Thyroid gland (tissue), 4 donors: ENCODE results near the gene BPHL. TPM values are rescaled to one million over a fixed set of nuclear protein-coding genes. Genes with fewer than 3 reads are reported as not detected.
"Not testable (repeated sequence)": the region's sequence is repeated elsewhere in the genome, so short reads cannot be mapped to it uniquely, and the experiment has no call there.

Experiments
- DNase-seq, 2 donors: peaks; one replicate each; pipeline ENCODE4 v3.0.0-alpha.2; 2019
- H3K27ac ChIP-seq, 3 donors: fragments of 200-600 bp; sonication (generic); 1 replicate in 2 of 3; 2 replicates in 1 of 3; pipeline ENCODE4 v1.5.1; 2016 to 2019; ENCODE audit warnings: mild to moderate bottlenecking in 1 of 3, moderate library complexity in 1 of 3
- H3K27me3 ChIP-seq: fragments of 200-600 bp; sonication (generic); one replicate; pipeline ENCODE4 v1.5.1; 2019
- H3K36me3 ChIP-seq, 2 donors: fragments of 200-600 bp; sonication (generic); one replicate each; pipeline ENCODE4 v1.5.1; 2016 to 2019
- H3K4me1 ChIP-seq, 2 donors: fragments of 200-600 bp; sonication (generic); one replicate each; pipeline ENCODE4 v1.5.1; 2017 to 2019
- H3K4me3 ChIP-seq, 3 donors: fragments of 200-600 bp; sonication (generic); replicated peaks in 1 of 3; 1 replicate in 2 of 3; 2 replicates in 1 of 3; pipeline ENCODE4 v1.5.1; 2016; ENCODE audit warnings: mild to moderate bottlenecking in 1 of 3
- H3K9me3 ChIP-seq: fragments of 200-600 bp; sonication (generic); one replicate; pipeline ENCODE4 v1.5.1; 2017
- POLR2A ChIP-seq, 2 donors: fragments of 450-650 bp; IDR thresholded peaks; one replicate each; pipeline ENCODE4 v1.6.1; 2017; ENCODE audit warnings: antibody characterized with exemption in 2 of 2, mild to moderate bottlenecking in 2 of 2, moderate library complexity in 1 of 2
- WGBS, 2 donors: methylation state at CpG; one replicate each; pipeline ENCODE4 v1.1.5; 2017; 5-methylcytosine and 5-hydroxymethylcytosine counted together
- intact Hi-C: fragments of 100-400 bp; cut with DNase I; formaldehyde crosslinking; loops from one replicate; pipeline ENCODE4 v1.15.1; 2023
- total RNA-seq, 4 donors: library from RNA; depleted of rRNA; stranded (reverse); fragments of >200 nt; gene quantifications; one replicate each; pipeline ENCODE4 v1.2.3, GENCODE V29; 2016
- TF ChIP-seq, protein P1 (sequence below), 6 experiments: fragments of 200-600 bp in 3 of 6; fragments of 450-650 bp in 3 of 6; sonication (generic) in 3 of 6; IDR thresholded peaks; one replicate each; pipeline ENCODE4 v1.5.1; 2016 to 2019; ENCODE audit warnings: antibody characterized with exemption in 6 of 6, mild to moderate bottlenecking in 2 of 6, inconsistent platforms in 1 of 6, moderate library complexity in 1 of 6

BPHL gene
- total RNA-seq, 4 donors from 2014 or later: 8.6 to 17.5 (median 11.9) TPM

DNA sequence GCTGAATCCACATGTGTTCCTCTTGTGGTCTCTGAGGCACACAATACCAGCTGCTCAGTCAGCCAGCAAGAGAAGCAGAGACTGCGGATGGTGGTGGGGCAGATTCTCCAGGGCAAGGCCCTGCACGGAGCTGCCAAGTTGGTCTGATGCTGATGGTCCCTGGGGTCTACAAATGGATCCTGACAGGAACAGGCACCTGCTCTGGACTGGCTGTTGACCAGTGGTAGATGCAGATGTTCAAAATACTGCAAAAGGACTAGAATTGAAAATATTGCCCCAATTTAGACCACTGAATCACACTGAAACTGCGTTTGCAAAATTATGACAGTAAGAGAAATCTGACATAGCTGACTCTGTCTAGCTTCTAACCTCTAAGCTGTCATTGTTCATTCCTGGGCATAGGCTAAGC, 68.5 kb downstream of the BPHL start:
- TF ChIP-seq POLR2A (IDR thresholded peaks at IDR 0.05): no peak
- TF ChIP-seq, protein P1, sequence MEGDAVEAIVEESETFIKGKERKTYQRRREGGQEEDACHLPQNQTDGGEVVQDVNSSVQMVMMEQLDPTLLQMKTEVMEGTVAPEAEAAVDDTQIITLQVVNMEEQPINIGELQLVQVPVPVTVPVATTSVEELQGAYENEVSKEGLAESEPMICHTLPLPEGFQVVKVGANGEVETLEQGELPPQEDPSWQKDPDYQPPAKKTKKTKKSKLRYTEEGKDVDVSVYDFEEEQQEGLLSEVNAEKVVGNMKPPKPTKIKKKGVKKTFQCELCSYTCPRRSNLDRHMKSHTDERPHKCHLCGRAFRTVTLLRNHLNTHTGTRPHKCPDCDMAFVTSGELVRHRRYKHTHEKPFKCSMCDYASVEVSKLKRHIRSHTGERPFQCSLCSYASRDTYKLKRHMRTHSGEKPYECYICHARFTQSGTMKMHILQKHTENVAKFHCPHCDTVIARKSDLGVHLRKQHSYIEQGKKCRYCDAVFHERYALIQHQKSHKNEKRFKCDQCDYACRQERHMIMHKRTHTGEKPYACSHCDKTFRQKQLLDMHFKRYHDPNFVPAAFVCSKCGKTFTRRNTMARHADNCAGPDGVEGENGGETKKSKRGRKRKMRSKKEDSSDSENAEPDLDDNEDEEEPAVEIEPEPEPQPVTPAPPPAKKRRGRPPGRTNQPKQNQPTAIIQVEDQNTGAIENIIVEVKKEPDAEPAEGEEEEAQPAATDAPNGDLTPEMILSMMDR (IDR thresholded peaks at IDR 0.05): no peak
- H3K36me3 ChIP-seq: no peaks in the 10 kb centered on the region
- 81 to 94% methylated on average over 3 of the region's 3 CpGs for WGBS, 2 donors
- H3K9me3 ChIP-seq: no peaks in the 10 kb centered on the region
- H3K27ac ChIP-seq: no peak overlapping the region
- DNase-seq: peak in 1 of 2 donors; percentile 11
- intact Hi-C loops: no loop called here
- H3K27me3 ChIP-seq: no peaks in the 10 kb centered on the region
- no peaks in the 10 kb centered on the region for H3K4me1 ChIP-seq
- no peak overlapping the region for H3K4me3 ChIP-seq

- intact Hi-C loops: no loop called here
- WGBS, 2 donors: 76 to 79% methylated on average over 7 of the region's 7 CpGs
- Histone ChIP-seq H3K27ac (no peak overlapping the region), H3K36me3 (no peaks in the 10 kb centered on the region), H3K9me3 (no peaks in the 10 kb centered on the region), H3K4me3 (no peak overlapping the region), H3K4me1 (no peaks in the 10 kb centered on the region), H3K27me3 (no peaks in the 10 kb centered on the region)
- TF ChIP-seq, protein P1 (IDR thresholded peaks at IDR 0.05): no peak
- no peak for TF ChIP-seq POLR2A (IDR thresholded peaks at IDR 0.05)
- DNase-seq: no peak
Observed at GRCh38 chr6:3188262-3188661, 69.8 kb downstream of the BPHL start.

- intact Hi-C loops, DNase-seq, H3K27me3 ChIP-seq, H3K4me3 ChIP-seq, H3K36me3 ChIP-seq, H3K4me1 ChIP-seq, H3K27ac ChIP-seq, H3K9me3 ChIP-seq: not testable (repeated sequence)
- WGBS, 2 donors: 95 to 96% methylated on average over 10 of the region's 10 CpGs
Observed at GRCh38 chr6:3189192-3189591, 70.7 kb downstream of the BPHL start.

GRCh38 chr6:3190056-3190455, 71.5 kb downstream of the BPHL start:
- Histone ChIP-seq H3K4me3 (no peak overlapping the region), H3K9me3 (no peaks in the 10 kb centered on the region), H3K36me3 (no peaks in the 10 kb centered on the region), H3K4me1 (no peaks in the 10 kb centered on the region), H3K27me3 (no peaks in the 10 kb centered on the region), H3K27ac (no peak overlapping the region)
- TF ChIP-seq, protein P1 (IDR thresholded peaks at IDR 0.05): no peak
- no peak for TF ChIP-seq POLR2A (IDR thresholded peaks at IDR 0.05)
- DNase-seq: no peak
- intact Hi-C loops: no loop called here
- 87 to 88% methylated on average over 3 to 4 of the region's 4 CpGs for WGBS, 2 donors

DNA sequence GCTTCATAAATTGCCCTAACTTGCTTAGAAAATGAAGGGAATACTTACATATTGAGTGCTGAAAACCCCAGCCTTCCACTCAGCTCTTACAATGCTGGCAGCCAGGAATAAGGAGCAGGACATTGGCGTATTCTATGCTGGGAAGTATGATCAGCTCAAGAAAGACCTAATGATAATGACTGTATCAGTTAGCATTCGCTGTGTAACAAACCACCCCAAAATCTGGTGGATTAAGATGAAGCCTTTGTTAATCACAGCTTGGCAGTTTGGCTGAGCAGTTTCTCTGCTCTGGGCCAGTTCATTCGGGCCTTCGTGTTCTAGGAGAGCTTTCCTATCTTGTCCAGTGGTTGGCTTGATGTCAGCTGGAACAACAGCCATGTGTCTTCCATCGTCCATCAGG, 72.3 kb downstream of the BPHL start:
- H3K27me3 ChIP-seq: no peaks in the 10 kb centered on the region
- no peaks in the 10 kb centered on the region for H3K36me3 ChIP-seq
- WGBS, 2 donors: 95% methylated on average over 5 of the region's 5 CpGs
- H3K9me3 ChIP-seq: no peaks in the 10 kb centered on the region
- intact Hi-C loops: no loop called here
- no peak overlapping the region for H3K4me3 ChIP-seq
- no peak for DNase-seq
- H3K27ac ChIP-seq: no peak overlapping the region
- no peaks in the 10 kb centered on the region for H3K4me1 ChIP-seq
- TF ChIP-seq POLR2A (IDR thresholded peaks at IDR 0.05): no peak
- TF ChIP-seq, protein P1 (IDR thresholded peaks at IDR 0.05): no peak
